Muscle layer of duodenum (tissue), 2 donors: ENCODE measurements around the gene UGT1A7.

ENCODE experiments used
- H3K27ac ChIP-seq: one replicate; pipeline ENCODE4 v1.7.0; 2013; ENCODE audit warnings: mild to moderate bottlenecking, low read length
- H3K27me3 ChIP-seq: one replicate; pipeline ENCODE4 v1.7.0; 2013; ENCODE audit warnings: low read depth, mild to moderate bottlenecking, control low read depth, low read length
- H3K36me3 ChIP-seq, 2 donors: one replicate each; pipeline ENCODE4 v1.7.0; 2013; ENCODE audit warnings: low read length in 2 of 2, control low read depth in 1 of 2, mild to moderate bottlenecking in 1 of 2; ENCODE audit not compliant: insufficient read depth in 2 of 2, control insufficient read depth in 1 of 2
- H3K4me1 ChIP-seq, 2 donors: one replicate each; pipeline ENCODE4 v1.7.0; 2013; ENCODE audit warnings: low read length in 2 of 2, mild to moderate bottlenecking in 2 of 2, control low read depth in 1 of 2, moderate library complexity in 1 of 2; ENCODE audit not compliant: insufficient read depth in 2 of 2, control insufficient read depth in 1 of 2
- H3K4me3 ChIP-seq, 2 donors: one replicate each; pipeline ENCODE4 v1.7.0; 2013; ENCODE audit warnings: low read length in 2 of 2, low read depth in 1 of 2, mild to moderate bottlenecking in 1 of 2
- H3K9me3 ChIP-seq, 2 donors: one replicate each; pipeline ENCODE4 v1.7.0; 2013; ENCODE audit warnings: low read length in 2 of 2, control low read depth in 1 of 2, mild to moderate bottlenecking in 1 of 2; ENCODE audit not compliant: control insufficient read depth in 1 of 2
- donor health status: healthy.

The UGT1A7 gene

DNA sequence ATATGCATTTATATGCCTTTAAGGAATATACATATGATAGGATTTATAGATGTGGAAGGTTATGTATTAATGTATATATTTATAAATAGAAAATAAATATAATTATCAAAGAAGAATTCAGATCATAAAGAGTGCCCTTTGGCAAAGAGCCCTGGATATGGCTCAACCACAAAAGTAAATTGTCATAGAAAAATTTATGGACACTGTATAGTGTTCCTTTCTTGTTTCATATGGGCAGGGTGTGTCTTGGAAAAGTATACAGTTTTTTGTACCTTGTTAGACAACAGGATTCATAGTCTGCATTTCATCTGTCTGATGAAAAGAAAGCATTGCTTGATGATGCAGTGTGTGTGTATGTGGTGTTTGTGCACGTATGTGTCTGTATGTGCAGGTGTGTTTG lies 2.9 kb downstream of the UGT1A7 start:
- Histone ChIP-seq H3K36me3 (no peaks in the 10 kb centered on the region), H3K4me3 (no peak overlapping the region), H3K27ac (no peak overlapping the region), H3K4me1 (no peaks in the 10 kb centered on the region), H3K27me3 (no peaks in the 10 kb centered on the region), H3K9me3 (no peaks in the 10 kb centered on the region)

DNA sequence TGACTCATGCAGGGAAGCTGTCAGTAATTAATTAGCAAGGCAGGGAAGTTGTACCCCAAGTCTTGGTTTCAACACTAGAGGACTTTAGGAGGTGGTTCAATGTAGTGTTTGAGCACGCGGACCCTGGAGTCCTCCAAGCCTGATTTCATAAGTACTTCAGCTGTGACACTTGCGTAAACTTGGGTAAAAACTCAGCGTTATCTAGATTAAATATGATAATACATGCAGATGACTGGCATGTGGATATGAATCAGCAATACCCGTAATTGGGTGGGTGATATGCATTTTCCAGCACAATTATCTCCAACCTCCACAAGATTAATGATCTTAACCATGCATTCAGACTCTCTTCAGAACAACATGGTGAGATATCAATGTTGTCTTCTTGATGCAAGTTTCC lies 5.2 kb downstream of the UGT1A7 start:
- H3K36me3 ChIP-seq = no peaks in the 10 kb centered on the region
- H3K27me3 ChIP-seq = no peaks in the 10 kb centered on the region
- H3K27ac ChIP-seq = no peak overlapping the region

GRCh38 chr2:233688341-233688740 lies 6.6 kb downstream of the UGT1A7 start:
- no peaks in the 10 kb centered on the region for H3K27me3 ChIP-seq
- no peaks in the 10 kb centered on the region for H3K9me3 ChIP-seq
- H3K27ac ChIP-seq = no peak overlapping the region
- H3K4me1 ChIP-seq = no peaks in the 10 kb centered on the region
- H3K36me3 ChIP-seq = no peaks in the 10 kb centered on the region
- H3K4me3 ChIP-seq = no peak overlapping the region

More for the DNA sequence above, 5.2 kb downstream of the UGT1A7 start:
- no peak overlapping the region for H3K4me3 ChIP-seq
- H3K4me1 ChIP-seq = no peaks in the 10 kb centered on the region
- no peaks in the 10 kb centered on the region for H3K9me3 ChIP-seq

DNA sequence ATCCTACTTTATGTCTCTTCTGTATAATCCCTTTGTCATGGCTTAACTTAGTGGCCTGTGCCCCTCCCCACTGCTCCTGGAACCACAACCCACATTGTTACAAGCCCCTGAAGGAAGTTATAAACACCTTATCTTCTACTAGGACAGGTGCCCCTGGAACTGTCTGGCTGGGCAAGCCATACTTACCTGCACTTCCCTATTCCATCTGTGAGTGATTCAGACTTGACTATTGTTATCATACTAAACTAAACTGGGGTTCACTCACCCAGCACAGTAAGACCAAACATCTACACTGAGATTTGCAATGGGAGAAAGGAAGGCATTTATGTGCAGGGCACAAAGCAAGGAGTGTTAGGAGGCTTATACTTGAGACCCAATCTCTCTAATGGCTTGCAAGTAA lies 7.3 kb downstream of the UGT1A7 start:
- no peaks in the 10 kb centered on the region for H3K4me1 ChIP-seq
- no peak overlapping the region for H3K27ac ChIP-seq
- H3K4me3 ChIP-seq = no peak overlapping the region
- H3K36me3 ChIP-seq = no peaks in the 10 kb centered on the region
- H3K9me3 ChIP-seq = no peaks in the 10 kb centered on the region
- no peaks in the 10 kb centered on the region for H3K27me3 ChIP-seq

GRCh38 chr2:233689501-233689900 lies 7.8 kb downstream of the UGT1A7 start:
- Histone ChIP-seq H3K4me1 (no peaks in the 10 kb centered on the region), H3K27me3 (no peaks in the 10 kb centered on the region), H3K4me3 (no peak overlapping the region), H3K27ac (no peak overlapping the region), H3K9me3 (no peaks in the 10 kb centered on the region), H3K36me3 (no peaks in the 10 kb centered on the region)

DNA sequence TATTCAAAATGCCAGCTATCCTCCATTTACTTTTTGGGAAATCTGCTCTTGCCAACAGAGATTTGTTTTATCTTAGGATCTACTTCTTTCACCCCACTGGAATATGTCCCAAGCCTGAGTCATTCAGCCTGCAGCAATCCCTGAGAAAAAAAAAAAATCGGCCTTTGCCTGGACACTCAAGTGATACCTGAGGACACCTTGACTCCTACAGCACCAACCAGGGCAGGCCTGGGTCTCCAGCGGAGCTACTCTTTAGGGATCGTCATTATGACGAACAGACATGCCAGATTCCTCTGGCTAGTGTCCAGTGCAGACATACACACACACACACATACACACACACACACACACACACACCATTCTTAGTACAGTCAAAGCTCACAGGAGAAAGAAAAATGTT lies 8.7 kb downstream of the UGT1A7 start:
- Histone ChIP-seq H3K27ac (no peak overlapping the region), H3K36me3 (no peaks in the 10 kb centered on the region), H3K4me1 (no peaks in the 10 kb centered on the region), H3K27me3 (no peaks in the 10 kb centered on the region), H3K4me3 (no peak overlapping the region), H3K9me3 (no peaks in the 10 kb centered on the region)

DNA sequence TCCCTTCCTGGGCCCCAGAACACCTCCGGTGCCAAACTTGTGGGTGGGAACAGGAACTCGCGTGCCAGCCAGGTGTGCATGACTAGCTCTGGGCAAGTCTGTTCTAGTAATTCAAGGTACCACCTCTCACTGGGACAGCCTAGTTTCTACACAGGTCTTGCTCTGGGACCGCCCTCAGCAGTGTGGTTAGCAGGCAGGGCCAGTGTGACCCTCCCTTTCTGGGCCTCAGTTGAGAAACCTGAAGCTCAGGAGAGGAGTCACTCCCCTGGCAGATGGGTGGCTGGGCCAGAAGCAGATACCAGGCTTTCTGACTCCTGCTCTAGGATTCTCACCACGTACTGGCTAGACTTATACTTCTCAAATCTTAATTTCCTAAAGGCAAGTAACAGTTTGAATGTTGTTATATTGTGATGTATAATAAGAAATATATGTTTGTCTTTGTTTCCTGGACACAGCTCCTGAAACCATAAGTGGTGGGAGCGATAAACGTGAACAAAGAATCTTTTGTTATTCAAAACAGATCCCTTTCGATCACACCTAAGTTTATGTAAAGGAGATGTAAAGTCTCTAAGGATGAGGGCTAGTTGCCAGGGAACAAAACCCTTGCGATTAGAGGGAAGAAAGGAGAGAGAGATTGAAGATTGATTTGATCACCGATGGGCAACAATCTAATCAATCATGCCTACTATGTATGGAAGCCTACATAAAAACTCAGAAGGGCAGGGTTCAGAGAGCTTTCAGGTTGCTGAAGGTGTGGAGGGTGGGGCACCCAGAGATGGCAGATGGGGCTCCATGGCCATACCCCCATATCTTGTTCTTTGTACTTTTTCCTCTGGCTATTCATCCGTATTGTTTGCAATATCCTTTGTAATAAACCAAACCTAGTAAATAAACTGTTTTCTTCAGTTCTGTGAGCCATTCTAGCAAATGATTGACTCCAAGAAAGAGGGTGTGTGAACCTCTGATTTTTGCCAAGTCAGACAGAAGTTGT lies 10.0 kb downstream of the UGT1A7 start:
- H3K27me3 ChIP-seq = no peaks in the 10 kb centered on the region
- no peak overlapping the region for H3K4me3 ChIP-seq
- no peaks in the 10 kb centered on the region for H3K9me3 ChIP-seq
- H3K4me1 ChIP-seq = no peaks in the 10 kb centered on the region
- H3K27ac ChIP-seq = no peak overlapping the region
- no peaks in the 10 kb centered on the region for H3K36me3 ChIP-seq

DNA sequence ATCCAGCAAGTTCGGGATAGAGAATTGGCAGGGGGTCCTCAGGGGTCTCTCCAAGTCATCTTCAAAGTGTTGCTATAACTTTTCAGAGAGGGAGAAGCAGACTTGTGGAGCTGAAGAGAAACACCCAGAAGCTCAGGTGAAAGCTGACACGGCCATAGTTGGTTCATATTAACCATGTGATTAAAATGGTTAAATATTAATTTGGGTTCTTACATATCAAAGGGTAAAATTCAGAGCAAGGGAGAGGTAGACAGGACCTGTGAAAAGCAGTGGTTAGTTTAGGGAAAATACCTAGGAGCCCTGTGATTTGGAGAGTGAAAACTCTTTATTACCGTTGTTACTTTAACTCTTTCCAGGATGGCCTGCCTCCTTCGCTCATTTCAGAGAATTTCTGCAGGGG lies 10.9 kb downstream of the UGT1A7 start, which contains the start of gene UGT1A6:
Gene UGT1A6, plus strand, starts transcription at position 243 of the 400 bp plus-strand sequence. Its CDS starts 115 bp downstream, at position 358.
- Histone ChIP-seq H3K27ac (peak within 1 kb of the TSS; percentile 7), H3K36me3 (no peaks in the 10 kb centered on the region), H3K9me3 (no peaks in the 10 kb centered on the region), H3K4me3 (peak within 1 kb of the TSS in 1 of 2 donors; percentile 17), H3K4me1 (no peaks in the 10 kb centered on the region), H3K27me3 (no peaks in the 10 kb centered on the region)

- H3K36me3 ChIP-seq = no peaks in the 10 kb centered on the region
- H3K9me3 ChIP-seq = no peaks in the 10 kb centered on the region
- no peak overlapping the region for H3K4me3 ChIP-seq
- H3K27ac ChIP-seq = no peak overlapping the region
- H3K4me1 ChIP-seq = no peaks in the 10 kb centered on the region
- no peaks in the 10 kb centered on the region for H3K27me3 ChIP-seq
These were observed 12.3 kb downstream of the UGT1A7 start for GRCh38 chr2:233693963-233694362.

- Histone ChIP-seq H3K36me3 (no peaks in the 10 kb centered on the region), H3K9me3 (peaks cover 0 to 6% of the 10 kb centered on the region in 2 donors), H3K27ac (no peak overlapping the region), H3K4me1 (no peaks in the 10 kb centered on the region), H3K4me3 (no peak overlapping the region), H3K27me3 (no peaks in the 10 kb centered on the region)
These were observed 17.0 kb downstream of the UGT1A7 start for GRCh38 chr2:233698740-233699139.

DNA sequence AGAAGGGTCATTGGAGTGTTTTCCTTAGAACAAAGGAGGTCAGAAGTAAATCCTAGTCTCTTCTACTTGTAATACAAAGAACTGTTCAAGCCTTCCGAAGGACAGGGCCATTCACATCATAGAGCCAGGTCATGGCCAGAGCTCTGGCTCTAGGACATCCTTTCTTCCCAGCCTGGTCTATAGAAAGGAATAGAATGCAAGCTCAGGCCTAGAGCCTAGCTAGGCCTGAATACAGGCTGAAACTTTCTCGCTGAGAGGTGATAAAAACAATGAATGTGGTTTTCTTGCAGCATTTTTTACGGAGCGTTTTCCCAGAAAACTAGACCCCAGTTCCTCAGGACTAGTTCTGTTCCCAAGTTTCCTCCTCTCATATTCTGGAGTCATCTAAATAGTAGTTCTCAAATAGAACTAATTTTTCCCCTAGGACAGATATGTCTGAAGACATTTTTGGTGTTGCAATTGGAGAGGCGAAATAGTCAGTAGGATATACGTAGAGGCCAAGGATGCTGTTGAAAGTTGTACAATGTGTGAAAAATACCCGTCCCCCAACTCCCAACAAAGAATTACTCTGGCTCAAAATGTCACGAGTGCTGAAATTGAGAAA lies 17.8 kb downstream of the UGT1A7 start:
- no peak overlapping the region for H3K27ac ChIP-seq
- H3K4me1 ChIP-seq = no peaks in the 10 kb centered on the region
- no peaks in the 10 kb centered on the region for H3K27me3 ChIP-seq
- H3K4me3 ChIP-seq = no peak overlapping the region
- H3K36me3 ChIP-seq = no peaks in the 10 kb centered on the region
- H3K9me3 ChIP-seq = peaks cover 0 to 8% of the 10 kb centered on the region in 2 donors
